Measurements from ENCODE around the gene CREBZF.

DNA sequence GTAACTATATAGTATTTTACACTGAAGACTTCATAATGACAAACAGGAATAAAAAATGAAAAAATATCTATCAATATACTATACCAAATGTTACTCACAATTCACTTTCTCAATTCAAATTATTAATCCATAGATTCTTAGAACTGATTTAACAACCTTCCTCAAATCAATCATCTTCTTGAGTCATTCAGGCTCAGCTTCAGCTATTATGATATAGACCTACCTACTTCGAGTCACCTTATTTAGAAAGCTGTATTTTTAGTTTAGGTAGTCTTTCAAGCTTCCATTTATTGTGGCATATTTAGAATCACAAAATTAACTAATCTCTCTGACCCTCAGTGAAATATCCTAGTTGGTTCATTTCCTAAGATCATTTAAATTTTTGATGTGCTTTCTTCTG, 8.2 kb downstream of the CREBZF start:
- TF ChIP-seq, protein P1, sequence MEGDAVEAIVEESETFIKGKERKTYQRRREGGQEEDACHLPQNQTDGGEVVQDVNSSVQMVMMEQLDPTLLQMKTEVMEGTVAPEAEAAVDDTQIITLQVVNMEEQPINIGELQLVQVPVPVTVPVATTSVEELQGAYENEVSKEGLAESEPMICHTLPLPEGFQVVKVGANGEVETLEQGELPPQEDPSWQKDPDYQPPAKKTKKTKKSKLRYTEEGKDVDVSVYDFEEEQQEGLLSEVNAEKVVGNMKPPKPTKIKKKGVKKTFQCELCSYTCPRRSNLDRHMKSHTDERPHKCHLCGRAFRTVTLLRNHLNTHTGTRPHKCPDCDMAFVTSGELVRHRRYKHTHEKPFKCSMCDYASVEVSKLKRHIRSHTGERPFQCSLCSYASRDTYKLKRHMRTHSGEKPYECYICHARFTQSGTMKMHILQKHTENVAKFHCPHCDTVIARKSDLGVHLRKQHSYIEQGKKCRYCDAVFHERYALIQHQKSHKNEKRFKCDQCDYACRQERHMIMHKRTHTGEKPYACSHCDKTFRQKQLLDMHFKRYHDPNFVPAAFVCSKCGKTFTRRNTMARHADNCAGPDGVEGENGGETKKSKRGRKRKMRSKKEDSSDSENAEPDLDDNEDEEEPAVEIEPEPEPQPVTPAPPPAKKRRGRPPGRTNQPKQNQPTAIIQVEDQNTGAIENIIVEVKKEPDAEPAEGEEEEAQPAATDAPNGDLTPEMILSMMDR (IDR thresholded peaks at IDR 0.05; ENCODE audit: insufficient read depth, low read length), result no peak
- TF ChIP-seq POLR2AphosphoS5 (IDR thresholded peaks at IDR 0.05; ENCODE audit: low read depth), result no peak; the same call in 1 of the 2 replicates
